Smooth muscle cell (in vitro differentiated cells): Measurements from ENCODE around the gene CDC25B. TPM values are rescaled to one million over a fixed set of nuclear protein-coding genes. Genes with fewer than 3 reads are reported as not detected.

ENCODE experiments used
- DNase-seq: peaks from one replicate; lab custom pipeline; 2025; ENCODE audit not compliant: unreplicated experiment; lab: John Stamatoyannopoulos, UW
- H2AFZ ChIP-seq: fragments of 200-600 bp; sonication (generic); 2 replicates; pipeline ENCODE4 v1.6.0; 2016; ENCODE audit warnings: antibody characterized with exemption, low read depth, mild to moderate bottlenecking
- H3F3A ChIP-seq: fragments of 200-600 bp; sonication (generic); 2 replicates; pipeline ENCODE4 v1.6.0; 2017; ENCODE audit warnings: antibody characterized with exemption, low read depth
- H3K27ac ChIP-seq: fragments of 200-600 bp; sonication (generic); 2 replicates; pipeline ENCODE4 v1.5.1; 2016; ENCODE audit warnings: low read depth, mild to moderate bottlenecking
- H3K27me3 ChIP-seq: fragments of 200-600 bp; sonication (generic); 2 replicates; pipeline ENCODE4 v1.6.1; 2016; ENCODE audit warnings: low read depth, mild to moderate bottlenecking
- H3K36me3 ChIP-seq: fragments of 200-600 bp; sonication (generic); 2 replicates; pipeline ENCODE4 v1.5.1; 2016; ENCODE audit warnings: low read depth
- H3K4me1 ChIP-seq: fragments of 200-600 bp; sonication (generic); 2 replicates; pipeline ENCODE4 v1.5.1; 2016; ENCODE audit warnings: low read depth
- H3K4me2 ChIP-seq: fragments of 200-600 bp; sonication (generic); 2 replicates; pipeline ENCODE4 v1.6.0; 2016; ENCODE audit warnings: mild to moderate bottlenecking
- H3K4me3 ChIP-seq: fragments of 200-600 bp; sonication (generic); 2 replicates; pipeline ENCODE4 v1.5.1; 2016; ENCODE audit warnings: mild to moderate bottlenecking
- H3K79me2 ChIP-seq: fragments of 200-600 bp; sonication (generic); 2 replicates; pipeline ENCODE4 v1.6.0; 2016; ENCODE audit warnings: low read depth, mild to moderate bottlenecking
- H3K9ac ChIP-seq: fragments of 200-600 bp; sonication (generic); 2 replicates; pipeline ENCODE4 v1.6.0; 2016; ENCODE audit warnings: low read depth
- H3K9me3 ChIP-seq: fragments of 200-600 bp; sonication (generic); replicated peaks from 2 replicates; pipeline ENCODE4 v1.5.1; 2016; ENCODE audit warnings: low read depth
- H4K20me1 ChIP-seq: fragments of 200-600 bp; sonication (generic); 2 replicates; pipeline ENCODE4 v1.6.0; 2016; ENCODE audit warnings: low read depth
- WGBS: methylation state at CpG from one replicate; pipeline ENCODE4 v1.1.7; 2016; ENCODE audit warnings: low lambda C conversion rate; 5-methylcytosine and 5-hydroxymethylcytosine counted together
- polyA plus RNA-seq: library from polyadenylated mRNA; unstranded; fragments of >200 nt; fragmentation: Nextera tagmentation; extraction: Ambion mirVana; gene quantifications from 2 replicates; pipeline ENCODE4 v1.2.1, GENCODE V29; 2016
- total RNA-seq: library from RNA; depleted of rRNA; stranded (reverse); fragments of >200 nt; gene quantifications from 2 replicates; pipeline ENCODE4 v1.2.3, GENCODE V29; 2014
- TF ChIP-seq, protein P1 (sequence below): fragments of 200-600 bp; sonication (generic); IDR thresholded peaks from 2 replicates; pipeline ENCODE4 v1.5.1; 2017; ENCODE audit warnings: borderline replicate concordance, mild to moderate bottlenecking, antibody characterized with exemption; ENCODE audit not compliant: insufficient read depth, poor library complexity, severe bottlenecking

CDC25B gene
- total and polyA plus RNA-seq, 2 experiments from 2014 or later = 14.7 to 14.8 TPM

DNA sequence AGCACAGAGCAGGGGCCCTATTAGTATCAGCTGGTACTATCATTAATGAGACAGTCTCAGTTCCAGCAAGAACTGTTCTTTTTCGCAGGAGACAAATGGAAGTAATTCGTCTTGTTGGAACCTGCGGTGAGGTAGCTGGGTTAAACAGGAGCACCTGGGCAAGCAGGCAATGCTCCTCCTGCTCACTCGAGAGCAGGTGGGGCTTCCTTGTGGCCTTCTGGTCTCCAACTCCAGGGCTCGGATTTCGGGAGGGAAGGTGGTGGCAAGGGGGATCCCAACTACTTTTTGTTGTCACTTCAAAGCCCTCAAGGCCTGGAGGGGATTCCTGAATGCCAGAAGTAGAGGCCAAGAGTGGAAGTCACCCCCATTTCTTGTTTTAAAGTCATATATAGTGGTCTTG is 13.5 kb upstream of the CDC25B start:
- DNase-seq = no peak
- peaks cover 14% of the 10 kb centered on the region for H3F3A ChIP-seq
- 81% methylated on average over 6 of the region's 6 CpGs for WGBS
- H3K79me2 ChIP-seq = peaks cover 24% of the 10 kb centered on the region
- H2AFZ ChIP-seq = no peak overlapping the region
- no peak overlapping the region for H3K4me2 ChIP-seq
- H4K20me1 ChIP-seq = peaks cover 35% of the 10 kb centered on the region
- TF ChIP-seq, protein P1, sequence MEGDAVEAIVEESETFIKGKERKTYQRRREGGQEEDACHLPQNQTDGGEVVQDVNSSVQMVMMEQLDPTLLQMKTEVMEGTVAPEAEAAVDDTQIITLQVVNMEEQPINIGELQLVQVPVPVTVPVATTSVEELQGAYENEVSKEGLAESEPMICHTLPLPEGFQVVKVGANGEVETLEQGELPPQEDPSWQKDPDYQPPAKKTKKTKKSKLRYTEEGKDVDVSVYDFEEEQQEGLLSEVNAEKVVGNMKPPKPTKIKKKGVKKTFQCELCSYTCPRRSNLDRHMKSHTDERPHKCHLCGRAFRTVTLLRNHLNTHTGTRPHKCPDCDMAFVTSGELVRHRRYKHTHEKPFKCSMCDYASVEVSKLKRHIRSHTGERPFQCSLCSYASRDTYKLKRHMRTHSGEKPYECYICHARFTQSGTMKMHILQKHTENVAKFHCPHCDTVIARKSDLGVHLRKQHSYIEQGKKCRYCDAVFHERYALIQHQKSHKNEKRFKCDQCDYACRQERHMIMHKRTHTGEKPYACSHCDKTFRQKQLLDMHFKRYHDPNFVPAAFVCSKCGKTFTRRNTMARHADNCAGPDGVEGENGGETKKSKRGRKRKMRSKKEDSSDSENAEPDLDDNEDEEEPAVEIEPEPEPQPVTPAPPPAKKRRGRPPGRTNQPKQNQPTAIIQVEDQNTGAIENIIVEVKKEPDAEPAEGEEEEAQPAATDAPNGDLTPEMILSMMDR = no peak
- no peak overlapping the region for H3K4me3 ChIP-seq
- H3K9ac ChIP-seq = no peak overlapping the region
- H3K4me1 ChIP-seq = peaks cover 10% of the 10 kb centered on the region
- no peak overlapping the region for H3K27ac ChIP-seq
- no peaks in the 10 kb centered on the region for H3K9me3 ChIP-seq
- H3K27me3 ChIP-seq = peaks cover 19% of the 10 kb centered on the region
- no peaks in the 10 kb centered on the region for H3K36me3 ChIP-seq

DNA sequence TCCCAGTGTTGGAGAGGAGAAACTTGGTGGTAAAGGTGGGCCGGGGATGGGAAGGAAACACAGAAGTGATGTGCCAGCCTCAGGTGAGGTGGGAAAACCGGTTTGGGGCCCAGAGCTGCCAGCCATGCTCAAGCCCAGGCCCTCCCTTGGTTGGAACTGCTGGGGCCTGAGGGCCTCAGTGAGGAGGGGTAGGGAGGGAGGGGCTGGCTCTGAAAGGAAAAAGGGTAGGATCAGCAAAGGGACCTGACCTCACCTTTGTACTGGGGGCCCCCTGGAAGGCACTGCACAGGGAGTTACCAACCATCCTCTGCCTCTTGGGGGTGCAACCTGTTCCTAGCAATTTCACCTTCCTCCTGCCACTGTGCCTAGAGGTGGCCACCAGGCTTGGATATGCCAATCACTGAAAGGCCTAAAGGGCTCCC is 13.0 kb upstream of the CDC25B start:
- Histone ChIP-seq H3K79me2 (peaks cover 24% of the 10 kb centered on the region), H3K27me3 (peaks cover 16% of the 10 kb centered on the region), H3K9ac (no peak overlapping the region), H3K27ac (no peak overlapping the region), H3K4me2 (no peak overlapping the region), H2AFZ (no peak overlapping the region), H4K20me1 (peaks cover 35% of the 10 kb centered on the region), H3F3A (peaks cover 14% of the 10 kb centered on the region), H3K4me3 (no peak overlapping the region), H3K9me3 (no peaks in the 10 kb centered on the region), H3K36me3 (no peaks in the 10 kb centered on the region), H3K4me1 (peaks cover 10% of the 10 kb centered on the region)
- DNase-seq = no peak
- WGBS = 73% methylated on average over 2 of the region's 2 CpGs
- TF ChIP-seq, protein P1 = no peak

DNA sequence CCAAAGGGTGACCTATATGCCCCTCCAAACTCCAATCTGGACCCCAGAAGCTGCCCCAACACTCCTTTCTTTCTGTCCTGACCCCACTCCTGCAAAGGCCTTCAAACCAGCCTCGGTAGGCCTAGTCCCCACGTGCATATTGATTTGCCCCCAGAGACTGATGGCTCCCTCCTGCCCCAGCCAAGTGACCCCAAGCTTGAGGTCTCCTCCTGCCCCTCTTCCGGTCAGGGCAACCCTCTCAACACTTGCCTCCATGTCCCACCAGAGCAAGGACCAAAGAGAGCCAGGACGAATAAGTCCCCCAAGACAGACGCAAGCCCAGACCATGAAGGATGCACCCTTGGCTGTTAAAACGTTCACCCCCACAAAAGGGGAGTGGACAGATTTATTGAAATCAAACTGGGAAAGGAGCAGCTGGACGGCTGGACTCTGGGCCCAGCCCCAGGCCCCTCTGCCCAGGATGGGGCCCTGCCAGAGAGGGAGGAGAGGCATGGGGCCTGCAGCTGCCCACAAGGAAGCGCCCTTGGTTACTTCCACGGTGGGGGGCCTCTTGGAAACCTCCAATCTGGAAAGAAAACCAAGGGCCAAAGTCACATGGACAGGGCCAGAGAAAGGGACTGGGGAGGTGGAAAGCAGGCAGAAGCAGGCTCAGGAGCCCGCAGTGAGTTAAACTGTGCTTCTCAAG is 12.5 kb upstream of the CDC25B start:
- Histone ChIP-seq H3K9ac (no peak overlapping the region), H4K20me1 (peaks cover 35% of the 10 kb centered on the region), H3K27ac (no peak overlapping the region), H2AFZ (no peak overlapping the region), H3K79me2 (peaks cover 24% of the 10 kb centered on the region), H3K4me3 (no peak overlapping the region), H3K36me3 (no peaks in the 10 kb centered on the region), H3K4me2 (no peak overlapping the region), H3K9me3 (no peaks in the 10 kb centered on the region), H3K27me3 (peaks cover 11% of the 10 kb centered on the region), H3K4me1 (peaks cover 10% of the 10 kb centered on the region), H3F3A (peaks cover 16% of the 10 kb centered on the region)
- 94% methylated on average over 10 of the region's 10 CpGs for WGBS
- no peak for DNase-seq
- TF ChIP-seq, protein P1 = no peak
